ENCODE measurements around the gene ZSCAN21. TPM values are rescaled to one million over a fixed set of nuclear protein-coding genes. Genes with fewer than 3 reads are reported as not detected.

ZSCAN21 gene
- total RNA-seq, 1 donor from 2014 or later: 18.5 TPM

DNA sequence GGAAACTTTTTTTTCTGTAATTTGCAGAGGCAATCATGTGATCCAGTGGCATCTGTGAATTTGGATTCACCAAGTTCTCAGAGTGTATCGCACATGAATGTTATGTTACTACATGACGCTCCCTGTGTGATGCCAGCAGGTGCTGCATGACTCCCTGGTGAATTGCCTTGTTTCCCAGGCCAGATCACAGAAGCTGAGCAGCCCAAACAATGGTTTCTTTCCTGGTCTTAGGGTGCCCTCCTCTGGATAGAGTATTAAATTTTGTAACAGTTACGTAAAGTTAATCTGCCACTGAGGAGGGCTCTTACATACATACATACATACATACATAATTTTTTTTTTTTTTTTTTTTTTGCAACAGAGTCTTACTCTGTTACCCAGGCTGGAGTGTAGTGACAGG, 3.6 kb downstream of the ZSCAN21 start:
- peaks cover 10% of the 10 kb centered on the region for H3K4me1 Mint-ChIP-seq (ENCODE audit: unreplicated experiment)
- H3K9me3 Mint-ChIP-seq (ENCODE audit: unreplicated experiment): no peaks in the 10 kb centered on the region
- TF ChIP-seq CTCF (IDR thresholded peaks at IDR 0.05; ENCODE audit: unreplicated experiment): no peak
- H3K27me3 Mint-ChIP-seq (ENCODE audit: unreplicated experiment): peaks cover 4% of the 10 kb centered on the region
- no peak overlapping the region for H3K4me3 Mint-ChIP-seq (ENCODE audit: unreplicated experiment)
- peaks cover 15% of the 10 kb centered on the region for H3K36me3 Mint-ChIP-seq (ENCODE audit: low read depth, unreplicated experiment)
- DNase-seq (ENCODE audit: low spot score): peak; percentile 6
- no peak overlapping the region for H3K27ac Mint-ChIP-seq (ENCODE audit: unreplicated experiment)

GRCh38 chr7:100057006-100057405, 7.4 kb downstream of the ZSCAN21 start:
- Mint-ChIP-seq H3K4me3 (ENCODE audit: unreplicated experiment) (peak overlapping the region; percentile 79), H3K27ac (ENCODE audit: unreplicated experiment) (no peak overlapping the region), H3K9me3 (ENCODE audit: unreplicated experiment) (no peaks in the 10 kb centered on the region), H3K4me1 (ENCODE audit: unreplicated experiment) (no peaks in the 10 kb centered on the region), H3K36me3 (ENCODE audit: low read depth, unreplicated experiment) (peaks cover 33% of the 10 kb centered on the region), H3K27me3 (ENCODE audit: unreplicated experiment) (peaks cover 3% of the 10 kb centered on the region)
- DNase-seq (ENCODE audit: low spot score): no peak
- no peak for TF ChIP-seq CTCF (IDR thresholded peaks at IDR 0.05; ENCODE audit: unreplicated experiment)

DNA sequence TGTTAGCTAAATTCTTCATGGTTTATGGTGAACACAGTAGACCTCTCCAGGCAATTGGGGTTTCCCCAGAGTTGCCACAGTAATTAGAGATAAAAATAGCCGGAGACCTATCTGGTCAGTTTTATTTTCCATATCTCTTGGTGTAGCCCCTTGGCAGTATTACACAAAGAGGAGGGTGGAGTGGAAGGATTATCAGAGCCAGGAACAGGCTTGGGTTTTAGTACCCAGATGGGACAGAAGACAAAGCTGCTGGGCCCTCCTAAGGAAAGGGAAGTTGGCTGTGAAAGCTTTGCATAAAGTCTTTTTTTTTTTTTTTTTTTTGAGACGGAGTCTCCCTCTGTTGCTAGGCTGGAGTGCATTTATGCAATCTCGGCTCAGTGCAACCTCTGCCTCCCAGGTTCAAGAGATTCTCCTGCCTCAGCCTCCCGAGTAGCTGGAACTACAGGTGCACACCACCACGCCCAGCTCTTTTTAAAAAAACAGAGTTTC, 9.7 kb downstream of the ZSCAN21 start:
- H3K27me3 Mint-ChIP-seq (ENCODE audit: unreplicated experiment): peaks cover 3% of the 10 kb centered on the region
- DNase-seq (ENCODE audit: low spot score): no peak
- H3K36me3 Mint-ChIP-seq (ENCODE audit: low read depth, unreplicated experiment): peaks cover 42% of the 10 kb centered on the region
- peak overlapping the region; percentile 47 for H3K4me3 Mint-ChIP-seq (ENCODE audit: unreplicated experiment)
- no peaks in the 10 kb centered on the region for H3K9me3 Mint-ChIP-seq (ENCODE audit: unreplicated experiment)
- no peaks in the 10 kb centered on the region for H3K4me1 Mint-ChIP-seq (ENCODE audit: unreplicated experiment)
- peak overlapping the region; percentile 31 for H3K27ac Mint-ChIP-seq (ENCODE audit: unreplicated experiment)
- TF ChIP-seq CTCF (IDR thresholded peaks at IDR 0.05; ENCODE audit: unreplicated experiment): no peak

GRCh38 chr7:100061518-100062193, 12.1 kb downstream of the ZSCAN21 start:
- Mint-ChIP-seq H3K27me3 (ENCODE audit: unreplicated experiment) (peaks cover 3% of the 10 kb centered on the region), H3K9me3 (ENCODE audit: unreplicated experiment) (no peaks in the 10 kb centered on the region), H3K36me3 (ENCODE audit: low read depth, unreplicated experiment) (peaks cover 45% of the 10 kb centered on the region), H3K27ac (ENCODE audit: unreplicated experiment) (no peak overlapping the region), H3K4me3 (ENCODE audit: unreplicated experiment) (peak overlapping the region; percentile 78), H3K4me1 (ENCODE audit: unreplicated experiment) (no peaks in the 10 kb centered on the region)
- DNase-seq (ENCODE audit: low spot score): no peak
- TF ChIP-seq CTCF (IDR thresholded peaks at IDR 0.05; ENCODE audit: unreplicated experiment): no peak

GRCh38 chr7:100063376-100063775, 13.8 kb downstream of the ZSCAN21 start:
- Mint-ChIP-seq H3K4me3 (ENCODE audit: unreplicated experiment) (peak overlapping the region; percentile 42), H3K27me3 (ENCODE audit: unreplicated experiment) (peaks cover 3% of the 10 kb centered on the region), H3K27ac (ENCODE audit: unreplicated experiment) (no peak overlapping the region), H3K4me1 (ENCODE audit: unreplicated experiment) (no peaks in the 10 kb centered on the region), H3K36me3 (ENCODE audit: low read depth, unreplicated experiment) (peaks cover 42% of the 10 kb centered on the region), H3K9me3 (ENCODE audit: unreplicated experiment) (no peaks in the 10 kb centered on the region)
- no peak for TF ChIP-seq CTCF (IDR thresholded peaks at IDR 0.05; ENCODE audit: unreplicated experiment)
- DNase-seq (ENCODE audit: low spot score): no peak

All from endothelial cell (in vitro differentiated cells).